ENCODE data around the gene ADGRB2.

DNA sequence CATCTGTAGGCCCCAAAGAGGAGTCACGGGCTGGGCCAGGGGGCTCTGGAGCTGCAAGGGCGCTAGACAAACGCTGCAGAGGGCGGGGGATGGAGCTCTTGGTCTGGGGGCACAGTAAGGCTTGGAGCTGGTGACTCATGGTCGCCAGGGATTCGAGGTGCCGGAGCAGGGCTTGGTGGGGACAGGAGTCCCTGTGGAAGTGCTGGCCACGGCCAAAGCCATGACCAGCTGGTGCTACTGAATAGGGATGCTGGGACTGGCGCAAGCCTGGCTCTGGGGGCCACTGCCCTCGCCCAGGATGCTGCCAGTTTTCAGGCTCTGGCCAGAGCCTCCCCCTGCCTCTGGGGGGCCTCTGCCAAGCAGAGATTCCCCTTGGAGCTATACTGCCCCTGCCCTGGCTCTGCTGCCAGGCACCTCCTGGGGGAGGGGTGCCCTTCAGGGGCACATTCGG lies 26.5 kb upstream of the ADGRB2 start:
- TF ChIP-seq POLR2A (IDR thresholded peaks at IDR 0.05; ENCODE audit: low read depth, low read length) = no peak
- no peak for TF ChIP-seq POLR2AphosphoS5 (IDR thresholded peaks at IDR 0.05; ENCODE audit: low read depth, low read length)

Measured in GM12892 (cell line).